ENCODE results near the gene PPP1R3E. TPM values are rescaled to one million over a fixed set of nuclear protein-coding genes. Genes with fewer than 3 reads are reported as not detected.
A peak's percentile ranks its signal among the peaks of the same experiment; 100 is the strongest.

Gene PPP1R3E
- total and polyA plus RNA-seq, 2 of the 13 experiments (the other 11 are each of a cell fraction or from before 2014, with no cell fraction given), result 16.5 to 26.5 TPM

DNA sequence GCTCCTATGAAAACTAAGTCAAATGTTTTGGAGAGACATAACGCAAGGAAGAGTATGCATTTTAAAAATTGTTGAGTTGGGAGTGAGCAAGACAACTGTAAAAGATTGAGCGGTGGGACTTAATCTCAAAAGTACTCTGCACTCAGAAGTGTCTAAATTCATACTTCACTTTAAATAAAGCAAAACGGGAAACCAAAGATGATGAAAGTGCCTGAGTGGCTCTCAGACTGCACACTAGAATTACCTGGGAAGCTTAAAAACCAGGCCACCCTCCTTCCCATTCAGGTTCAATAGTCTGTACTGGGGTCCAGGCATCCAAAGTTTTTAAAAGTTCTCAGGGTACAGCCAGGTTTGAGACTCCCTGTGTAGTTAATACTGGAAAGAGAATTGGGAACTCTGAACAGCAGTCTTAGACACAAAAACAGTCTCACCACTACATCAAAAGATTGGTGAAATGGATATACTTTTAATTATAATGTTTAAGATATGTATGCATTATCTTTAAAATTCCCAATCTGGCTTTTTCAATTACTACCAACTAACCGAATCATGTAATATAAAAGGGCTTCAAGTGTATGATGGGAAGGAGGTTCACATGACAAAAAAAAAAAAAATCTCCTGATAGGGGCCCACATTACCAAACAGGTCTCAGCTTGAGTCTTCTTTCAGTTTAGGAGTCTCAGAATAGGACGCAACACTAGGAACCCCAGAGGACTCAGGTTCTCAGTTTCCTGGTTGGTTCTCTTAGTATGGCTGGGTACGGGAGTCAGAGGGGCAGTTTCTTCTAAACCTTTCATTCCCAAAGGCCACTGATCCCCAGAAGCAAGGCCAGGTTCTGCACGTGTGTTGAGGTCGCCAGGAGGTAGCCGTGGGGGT is 17.8 kb downstream of the PPP1R3E start (continued):
- TF ChIP-seq TEAD3 (CRISPR knock-in tag; optimal IDR thresholded peaks at IDR 0.05; ENCODE audit: borderline replicate concordance), result peak; percentile 35
- no peak for TF ChIP-seq ATF6 (CRISPR knock-in tag; conservative IDR thresholded peaks at IDR 0.05)
- no peak for TF ChIP-seq TBP (CRISPR knock-in tag; IDR thresholded peaks at IDR 0.05)
- TF ChIP-seq RAD21 (CRISPR knock-in tag; IDR thresholded peaks at IDR 0.05), result 0 out of 2 replicates have a peak, but pooled peaks have one; percentile 9
- TF ChIP-seq ZMAT3 (CRISPR knock-in tag; conservative IDR thresholded peaks at IDR 0.05), result no peak
- no peak for TF ChIP-seq ZNF460 (CRISPR knock-in tag; IDR thresholded peaks at IDR 0.05; ENCODE audit: borderline replicate concordance)
- TF ChIP-seq ZNF549 (CRISPR knock-in tag; IDR thresholded peaks at IDR 0.05), result no peak
- TF ChIP-seq, protein P1, sequence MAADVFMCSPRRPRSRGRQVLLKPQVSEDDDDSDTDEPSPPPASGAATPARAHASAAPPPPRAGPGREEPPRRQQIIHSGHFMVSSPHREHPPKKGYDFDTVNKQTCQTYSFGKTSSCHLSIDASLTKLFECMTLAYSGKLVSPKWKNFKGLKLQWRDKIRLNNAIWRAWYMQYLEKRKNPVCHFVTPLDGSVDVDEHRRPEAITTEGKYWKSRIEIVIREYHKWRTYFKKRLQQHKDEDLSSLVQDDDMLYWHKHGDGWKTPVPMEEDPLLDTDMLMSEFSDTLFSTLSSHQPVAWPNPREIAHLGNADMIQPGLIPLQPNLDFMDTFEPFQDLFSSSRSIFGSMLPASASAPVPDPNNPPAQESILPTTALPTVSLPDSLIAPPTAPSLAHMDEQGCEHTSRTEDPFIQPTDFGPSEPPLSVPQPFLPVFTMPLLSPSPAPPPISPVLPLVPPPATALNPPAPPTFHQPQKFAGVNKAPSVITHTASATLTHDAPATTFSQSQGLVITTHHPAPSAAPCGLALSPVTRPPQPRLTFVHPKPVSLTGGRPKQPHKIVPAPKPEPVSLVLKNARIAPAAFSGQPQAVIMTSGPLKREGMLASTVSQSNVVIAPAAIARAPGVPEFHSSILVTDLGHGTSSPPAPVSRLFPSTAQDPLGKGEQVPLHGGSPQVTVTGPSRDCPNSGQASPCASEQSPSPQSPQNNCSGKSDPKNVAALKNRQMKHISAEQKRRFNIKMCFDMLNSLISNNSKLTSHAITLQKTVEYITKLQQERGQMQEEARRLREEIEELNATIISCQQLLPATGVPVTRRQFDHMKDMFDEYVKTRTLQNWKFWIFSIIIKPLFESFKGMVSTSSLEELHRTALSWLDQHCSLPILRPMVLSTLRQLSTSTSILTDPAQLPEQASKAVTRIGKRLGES (CRISPR knock-in tag; IDR thresholded peaks at IDR 0.05; ENCODE audit: borderline replicate concordance), result no peak
- TF ChIP-seq STAT6 (CRISPR knock-in tag; IDR thresholded peaks at IDR 0.05; ENCODE audit: borderline replicate concordance), result 0 out of 2 replicates have a peak, but pooled peaks have one; percentile 5
- no peak for TF ChIP-seq SRSF9 (IDR thresholded peaks at IDR 0.05; ENCODE audit: borderline replicate concordance, insufficient read depth, low read depth, low read length, poor library complexity, severe bottlenecking)
- TF ChIP-seq ZNF552 (CRISPR knock-in tag; IDR thresholded peaks at IDR 0.05; ENCODE audit: borderline replicate concordance), result no peak
- TF ChIP-seq SNAPC2 (CRISPR knock-in tag; IDR thresholded peaks at IDR 0.05), result 0 out of 2 replicates have a peak, but pooled peaks have one; percentile 5
- no peak for TF ChIP-seq ZNF607 (CRISPR knock-in tag; IDR thresholded peaks at IDR 0.05; ENCODE audit: borderline replicate concordance)
- TF ChIP-seq ZNF615 (CRISPR knock-in tag; IDR thresholded peaks at IDR 0.05; ENCODE audit: borderline replicate concordance), result no peak
- TF ChIP-seq ZNF562 (CRISPR knock-in tag; IDR thresholded peaks at IDR 0.05; ENCODE audit: borderline replicate concordance), result no peak
- peak; percentile 59 for TF ChIP-seq RARA (CRISPR knock-in tag; IDR thresholded peaks at IDR 0.05)
- TF ChIP-seq, protein P2, sequence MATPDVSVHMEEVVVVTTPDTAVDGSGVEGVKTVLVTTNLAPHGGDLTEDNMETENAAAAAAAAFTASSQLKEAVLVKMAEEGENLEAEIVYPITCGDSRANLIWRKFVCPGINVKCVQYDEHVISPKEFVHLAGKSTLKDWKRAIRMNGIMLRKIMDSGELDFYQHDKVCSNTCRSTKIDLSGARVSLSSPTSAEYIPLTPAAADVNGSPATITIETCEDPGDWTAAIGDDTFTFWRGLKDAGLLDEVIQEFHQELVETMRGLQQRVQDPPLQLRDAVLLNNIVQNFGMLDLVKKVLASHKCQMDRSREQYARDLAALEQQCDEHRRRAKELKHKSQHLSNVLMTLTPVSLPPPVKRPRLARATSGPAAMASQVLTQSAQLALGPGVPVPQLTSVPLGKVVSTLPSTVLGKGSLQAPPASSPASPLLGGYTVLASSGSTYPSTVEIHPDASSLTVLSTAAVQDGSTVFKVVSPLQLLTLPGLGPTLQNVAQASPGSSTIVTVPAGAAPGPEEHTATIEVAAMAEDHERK (CRISPR knock-in tag; IDR thresholded peaks at IDR 0.05; ENCODE audit: low read depth), result no peak
- TF ChIP-seq GABPA (IDR thresholded peaks at IDR 0.05; ENCODE audit: low read depth, low read length), result no peak
- peak; percentile 26; the same call in 1 of the 2 replicates for TF ChIP-seq GABPA (CRISPR knock-in tag; IDR thresholded peaks at IDR 0.05; ENCODE audit: low read depth)
